HepG2 (cell line): ENCODE data around the gene DPEP3. TPM values are rescaled to one million over a fixed set of nuclear protein-coding genes. Genes with fewer than 3 reads are reported as not detected.

ENCODE experiments used
- CC2D1A ChIP-seq: sonication (generic); formaldehyde crosslinking; IDR thresholded peaks from 2 replicates; pipeline ENCODE4 v1.8.1; 2023; ENCODE audit warnings: mild to moderate bottlenecking, missing genetic modification reagents
- MED13 ChIP-seq: sonication (generic); formaldehyde crosslinking; IDR thresholded peaks from 2 replicates; pipeline ENCODE4 v1.5.0; 2020; ENCODE audit warnings: missing genetic modification reagents
- MEF2D ChIP-seq: sonication (generic); formaldehyde crosslinking; IDR thresholded peaks from 2 replicates; pipeline ENCODE4 v1.5.1; 2020; ENCODE audit warnings: mild to moderate bottlenecking, missing genetic modification reagents
- MEIS1 ChIP-seq: sonication (generic); formaldehyde crosslinking; IDR thresholded peaks from 2 replicates; pipeline ENCODE4 v1.9.0; 2021; ENCODE audit warnings: mild to moderate bottlenecking, missing genetic modification reagents, moderate library complexity, borderline replicate concordance
- NFE2 ChIP-seq: sonication (generic); formaldehyde crosslinking; IDR thresholded peaks from 2 replicates; pipeline ENCODE4 v1.4.0; 2020; ENCODE audit warnings: missing genetic modification reagents
- XBP1 ChIP-seq: sonication (generic); formaldehyde crosslinking; IDR thresholded peaks from 2 replicates; pipeline ENCODE4 v1.5.0; 2020; ENCODE audit warnings: missing genetic modification reagents
- ZKSCAN5 ChIP-seq: sonication (generic); formaldehyde crosslinking; IDR thresholded peaks from 2 replicates; pipeline ENCODE4 v1.5.1; 2020; ENCODE audit warnings: mild to moderate bottlenecking, missing genetic modification reagents
- ZNF430 ChIP-seq: sonication (generic); formaldehyde crosslinking; IDR thresholded peaks from 2 replicates; pipeline ENCODE4 v1.9.0; 2021; ENCODE audit warnings: mild to moderate bottlenecking, missing genetic modification reagents
- ZNF672 ChIP-seq: sonication (generic); formaldehyde crosslinking; IDR thresholded peaks from 2 replicates; pipeline ENCODE4 v1.8.1; 2022; ENCODE audit warnings: missing genetic modification reagents
- ZNF768 ChIP-seq: sonication (generic); formaldehyde crosslinking; IDR thresholded peaks from 2 replicates; pipeline ENCODE4 v1.4.0; 2020; ENCODE audit warnings: missing genetic modification reagents
- ZNF788 ChIP-seq: sonication (generic); formaldehyde crosslinking; IDR thresholded peaks from 2 replicates; pipeline ENCODE4 v1.5.0; 2020; ENCODE audit warnings: mild to moderate bottlenecking, missing genetic modification reagents, borderline replicate concordance
- polyA plus RNA-seq, 8 experiments: library from polyadenylated mRNA; depleted of rRNA in 3 of 8; stranded (reverse) in 7 of 8; unstranded in 1 of 8; fragments of >200 nt; fragmentation: Illumina TruSeq in 4 of 8; extraction: Trizol in 4 of 8; gene quantifications; 2 replicates each; pipeline versions ENCODE4 v1.2.1 to v1.2.3, GENCODE V29; 2011 to 2016; ENCODE audit warnings: low read depth in 4 of 8, missing spikeins in 1 of 8, mixed read lengths in 1 of 8; ENCODE audit not compliant: insufficient read depth in 1 of 8
- total RNA-seq, 5 experiments: library from RNA; depleted of rRNA; stranded (reverse); fragments of >200 nt; fragmentation: Illumina TruSeq; extraction: Trizol; gene quantifications; 2 replicates each; pipeline ENCODE4 v1.2.3, GENCODE V29; 2016; ENCODE audit warnings: low read depth in 1 of 5
- TF ChIP-seq, protein P1 (sequence below): sonication (generic); formaldehyde crosslinking; IDR thresholded peaks from 2 replicates; pipeline ENCODE4 v1.4.0; 2020; ENCODE audit warnings: missing genetic modification reagents
- TF ChIP-seq, protein P2 (sequence below): sonication (generic); formaldehyde crosslinking; IDR thresholded peaks from 2 replicates; pipeline ENCODE4 v1.8.1; 2023; ENCODE audit warnings: mild to moderate bottlenecking, missing genetic modification reagents
- TF ChIP-seq, protein P3 (sequence below): sonication (generic); formaldehyde crosslinking; IDR thresholded peaks from 2 replicates; pipeline ENCODE4 v1.8.0; 2022; ENCODE audit warnings: mild to moderate bottlenecking, missing genetic modification reagents, borderline replicate concordance
- TF ChIP-seq, protein P4 (sequence below): sonication (generic); formaldehyde crosslinking; IDR thresholded peaks from 2 replicates; pipeline ENCODE4 v1.5.0; 2020; ENCODE audit warnings: missing genetic modification reagents
- TF ChIP-seq, protein P5 (sequence below): sonication (generic); formaldehyde crosslinking; IDR thresholded peaks from 2 replicates; pipeline ENCODE4 v1.4.0; 2020; ENCODE audit warnings: missing genetic modification reagents, mild to moderate bottlenecking, borderline replicate concordance
- TF ChIP-seq, protein P6 (sequence below), 2 experiments: sonication (generic) in 1 of 2; formaldehyde crosslinking in 1 of 2; IDR thresholded peaks; 2 replicates each; pipeline versions ENCODE4 v1.4.0 to v1.6.1; 2016 to 2020; ENCODE audit warnings: borderline replicate concordance in 1 of 2, low read depth in 1 of 2, mild to moderate bottlenecking in 1 of 2, missing genetic modification reagents in 1 of 2

Gene DPEP3
- total and polyA plus RNA-seq, 2 of the 13 experiments (the other 11 are each of a cell fraction or from before 2014, with no cell fraction given), result not detected

DNA sequence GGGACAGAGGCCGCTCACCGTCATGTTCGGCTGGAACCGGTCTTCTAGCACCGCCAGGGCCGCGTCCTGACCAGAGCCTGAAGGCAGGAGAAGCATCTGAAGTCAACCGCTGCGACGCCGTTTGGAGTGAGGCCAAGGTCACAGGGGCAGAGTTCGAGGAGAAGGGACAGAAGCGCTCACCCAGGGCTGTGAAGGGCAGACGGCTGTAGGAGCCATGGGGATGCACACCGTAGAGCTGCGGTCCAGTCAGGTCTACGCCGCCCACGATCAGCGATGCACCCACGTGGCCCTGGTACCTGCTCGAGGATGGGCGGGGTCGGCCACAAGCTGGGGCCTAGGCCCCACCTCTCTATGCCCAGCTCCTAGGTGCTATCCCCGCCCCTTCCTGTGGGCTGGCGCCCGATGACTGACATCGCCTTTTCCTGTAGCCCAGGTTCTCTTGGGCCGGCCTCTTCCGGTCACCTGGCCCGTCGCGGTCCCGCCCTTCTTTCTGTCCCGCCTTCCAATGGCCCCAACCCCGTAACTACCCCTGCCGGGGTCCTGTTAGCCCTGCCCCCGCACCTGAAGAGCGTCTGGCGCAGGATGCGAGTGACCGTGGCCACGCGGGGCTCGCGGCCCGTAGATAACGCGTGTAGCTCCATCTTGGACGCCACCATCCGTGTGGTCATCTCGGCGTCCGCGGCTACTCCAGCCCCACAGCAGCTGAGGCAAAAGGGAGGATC lies 44.7 kb downstream of the DPEP3 start (continued):
- TF ChIP-seq, protein P1, sequence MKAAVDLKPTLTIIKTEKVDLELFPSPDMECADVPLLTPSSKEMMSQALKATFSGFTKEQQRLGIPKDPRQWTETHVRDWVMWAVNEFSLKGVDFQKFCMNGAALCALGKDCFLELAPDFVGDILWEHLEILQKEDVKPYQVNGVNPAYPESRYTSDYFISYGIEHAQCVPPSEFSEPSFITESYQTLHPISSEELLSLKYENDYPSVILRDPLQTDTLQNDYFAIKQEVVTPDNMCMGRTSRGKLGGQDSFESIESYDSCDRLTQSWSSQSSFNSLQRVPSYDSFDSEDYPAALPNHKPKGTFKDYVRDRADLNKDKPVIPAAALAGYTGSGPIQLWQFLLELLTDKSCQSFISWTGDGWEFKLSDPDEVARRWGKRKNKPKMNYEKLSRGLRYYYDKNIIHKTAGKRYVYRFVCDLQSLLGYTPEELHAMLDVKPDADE (CRISPR knock-in tag), result no peak; the same call in 1 of the 2 replicates
- TF ChIP-seq ZKSCAN5 (CRISPR knock-in tag) (0 out of 2 replicates have a peak, but pooled peaks have one; percentile 17), MED13 (CRISPR knock-in tag) (peak; percentile 91), ZNF672 (CRISPR knock-in tag) (no peak), MEIS1 (peak; percentile 94), MEF2D (CRISPR knock-in tag) (peak; percentile 78), ZNF788 (CRISPR knock-in tag) (0 out of 2 replicates have a peak, but pooled peaks have one; percentile 49), ZNF430 (peak; percentile 88), CC2D1A (CRISPR knock-in tag) (no peak), NFE2 (CRISPR knock-in tag) (peak; percentile 35; the same call in 1 of the 2 replicates), ZNF768 (CRISPR knock-in tag) (peak; percentile 61; the same call in 1 of the 2 replicates), XBP1 (CRISPR knock-in tag) (peak; percentile 76; the same call in 1 of the 2 replicates)
- TF ChIP-seq, protein P2, sequence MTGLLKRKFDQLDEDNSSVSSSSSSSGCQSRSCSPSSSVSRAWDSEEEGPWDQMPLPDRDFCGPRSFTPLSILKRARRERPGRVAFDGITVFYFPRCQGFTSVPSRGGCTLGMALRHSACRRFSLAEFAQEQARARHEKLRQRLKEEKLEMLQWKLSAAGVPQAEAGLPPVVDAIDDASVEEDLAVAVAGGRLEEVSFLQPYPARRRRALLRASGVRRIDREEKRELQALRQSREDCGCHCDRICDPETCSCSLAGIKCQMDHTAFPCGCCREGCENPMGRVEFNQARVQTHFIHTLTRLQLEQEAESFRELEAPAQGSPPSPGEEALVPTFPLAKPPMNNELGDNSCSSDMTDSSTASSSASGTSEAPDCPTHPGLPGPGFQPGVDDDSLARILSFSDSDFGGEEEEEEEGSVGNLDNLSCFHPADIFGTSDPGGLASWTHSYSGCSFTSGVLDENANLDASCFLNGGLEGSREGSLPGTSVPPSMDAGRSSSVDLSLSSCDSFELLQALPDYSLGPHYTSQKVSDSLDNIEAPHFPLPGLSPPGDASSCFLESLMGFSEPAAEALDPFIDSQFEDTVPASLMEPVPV (CRISPR knock-in tag), result peak; percentile 83
- TF ChIP-seq, protein P3, sequence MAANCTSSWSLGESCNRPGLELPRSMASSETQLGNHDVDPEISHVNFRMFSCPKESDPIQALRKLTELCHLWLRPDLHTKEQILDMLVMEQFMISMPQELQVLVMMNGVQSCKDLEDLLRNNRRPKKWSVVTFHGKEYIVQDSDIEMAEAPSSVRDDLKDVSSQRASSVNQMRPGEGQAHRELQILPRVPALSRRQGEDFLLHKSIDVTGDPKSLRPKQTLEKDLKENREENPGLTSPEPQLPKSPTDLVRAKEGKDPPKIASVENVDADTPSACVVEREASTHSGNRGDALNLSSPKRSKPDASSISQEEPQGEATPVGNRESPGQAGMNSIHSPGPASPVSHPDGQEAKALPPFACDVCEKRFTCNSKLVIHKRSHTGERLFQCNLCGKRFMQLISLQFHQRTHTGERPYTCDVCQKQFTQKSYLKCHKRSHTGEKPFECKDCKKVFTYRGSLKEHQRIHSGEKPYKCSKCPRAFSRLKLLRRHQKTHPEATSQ (CRISPR knock-in tag), result peak; percentile 86; the same call in 1 of the 2 replicates
- TF ChIP-seq, protein P4, sequence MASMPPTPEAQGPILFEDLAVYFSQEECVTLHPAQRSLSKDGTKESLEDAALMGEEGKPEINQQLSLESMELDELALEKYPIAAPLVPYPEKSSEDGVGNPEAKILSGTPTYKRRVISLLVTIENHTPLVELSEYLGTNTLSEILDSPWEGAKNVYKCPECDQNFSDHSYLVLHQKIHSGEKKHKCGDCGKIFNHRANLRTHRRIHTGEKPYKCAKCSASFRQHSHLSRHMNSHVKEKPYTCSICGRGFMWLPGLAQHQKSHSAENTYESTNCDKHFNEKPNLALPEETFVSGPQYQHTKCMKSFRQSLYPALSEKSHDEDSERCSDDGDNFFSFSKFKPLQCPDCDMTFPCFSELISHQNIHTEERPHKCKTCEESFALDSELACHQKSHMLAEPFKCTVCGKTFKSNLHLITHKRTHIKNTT (CRISPR knock-in tag), result peak; percentile 79; the same call in 1 of the 2 replicates
- TF ChIP-seq, protein P5, sequence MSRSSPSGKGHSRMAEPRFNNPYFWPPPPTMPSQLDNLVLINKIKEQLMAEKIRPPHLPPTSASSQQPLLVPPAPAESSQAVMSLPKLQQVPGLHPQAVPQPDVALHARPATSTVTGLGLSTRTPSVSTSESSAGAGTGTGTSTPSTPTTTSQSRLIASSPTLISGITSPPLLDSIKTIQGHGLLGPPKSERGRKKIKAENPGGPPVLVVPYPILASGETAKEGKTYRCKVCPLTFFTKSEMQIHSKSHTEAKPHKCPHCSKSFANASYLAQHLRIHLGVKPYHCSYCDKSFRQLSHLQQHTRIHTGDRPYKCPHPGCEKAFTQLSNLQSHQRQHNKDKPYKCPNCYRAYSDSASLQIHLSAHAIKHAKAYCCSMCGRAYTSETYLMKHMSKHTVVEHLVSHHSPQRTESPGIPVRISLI, result peak; percentile 65; the same call in 1 of the 2 replicates
- TF ChIP-seq, protein P6, sequence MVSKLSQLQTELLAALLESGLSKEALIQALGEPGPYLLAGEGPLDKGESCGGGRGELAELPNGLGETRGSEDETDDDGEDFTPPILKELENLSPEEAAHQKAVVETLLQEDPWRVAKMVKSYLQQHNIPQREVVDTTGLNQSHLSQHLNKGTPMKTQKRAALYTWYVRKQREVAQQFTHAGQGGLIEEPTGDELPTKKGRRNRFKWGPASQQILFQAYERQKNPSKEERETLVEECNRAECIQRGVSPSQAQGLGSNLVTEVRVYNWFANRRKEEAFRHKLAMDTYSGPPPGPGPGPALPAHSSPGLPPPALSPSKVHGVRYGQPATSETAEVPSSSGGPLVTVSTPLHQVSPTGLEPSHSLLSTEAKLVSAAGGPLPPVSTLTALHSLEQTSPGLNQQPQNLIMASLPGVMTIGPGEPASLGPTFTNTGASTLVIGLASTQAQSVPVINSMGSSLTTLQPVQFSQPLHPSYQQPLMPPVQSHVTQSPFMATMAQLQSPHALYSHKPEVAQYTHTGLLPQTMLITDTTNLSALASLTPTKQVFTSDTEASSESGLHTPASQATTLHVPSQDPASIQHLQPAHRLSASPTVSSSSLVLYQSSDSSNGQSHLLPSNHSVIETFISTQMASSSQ (IDR thresholded peaks at IDR 0.05; ENCODE audit: low read depth), result no peak
- TF ChIP-seq, protein P6 (CRISPR knock-in tag; IDR thresholded peaks at IDR 0.05; ENCODE audit: borderline replicate concordance), result peak; percentile 81; the same call in 1 of the 2 replicates
